Tibial nerve (tissue), 4 donors: ENCODE data around the gene OGFOD3.

Source experiments
- CTCF ChIP-seq, 5 experiments: fragments of 200-600 bp in 3 of 5; fragments of 450-650 bp in 2 of 5; sonication (generic) in 3 of 5; IDR thresholded peaks; one replicate each; pipeline ENCODE4 v1.5.1; 2016 to 2019; ENCODE audit warnings: antibody characterized with exemption in 5 of 5, mild to moderate bottlenecking in 3 of 5, moderate library complexity in 2 of 5
- EP300 ChIP-seq, 2 donors: sonication (generic); formaldehyde crosslinking; IDR thresholded peaks; one replicate each; pipeline ENCODE4 v1.6.1; 2017; ENCODE audit warnings: antibody characterized with exemption in 2 of 2, mild to moderate bottlenecking in 1 of 2
- POLR2A ChIP-seq, 2 donors: fragments of 450-650 bp; IDR thresholded peaks; one replicate each; pipeline ENCODE4 v1.6.1; 2017; ENCODE audit warnings: antibody characterized with exemption in 2 of 2, mild to moderate bottlenecking in 2 of 2, moderate library complexity in 2 of 2

- TF ChIP-seq CTCF (IDR thresholded peaks at IDR 0.05) (no peak), POLR2A (IDR thresholded peaks at IDR 0.05) (no peak), EP300 (IDR thresholded peaks at IDR 0.05) (no peak)
Measured at GRCh38 chr17:82392941-82393340, 25.4 kb downstream of the OGFOD3 start.
